Stimulated activated CD4-positive, alpha-beta T cell treated with anti-CD3 and anti-CD28 coated beads, Interleukin-12 subunit alpha, Interleukin-12 subunit beta, amount 100 ng/mL, for 48 hours (primary cell): Measurements from ENCODE around the gene NIT1.

Source experiments
- DNase-seq, 3 donors: peaks; one replicate each; pipeline ENCODE4 v3.0.0-alpha.2; 2020; ENCODE audit warnings: low read depth in 2 of 3, low spot score in 1 of 3

The NIT1 gene

DNA sequence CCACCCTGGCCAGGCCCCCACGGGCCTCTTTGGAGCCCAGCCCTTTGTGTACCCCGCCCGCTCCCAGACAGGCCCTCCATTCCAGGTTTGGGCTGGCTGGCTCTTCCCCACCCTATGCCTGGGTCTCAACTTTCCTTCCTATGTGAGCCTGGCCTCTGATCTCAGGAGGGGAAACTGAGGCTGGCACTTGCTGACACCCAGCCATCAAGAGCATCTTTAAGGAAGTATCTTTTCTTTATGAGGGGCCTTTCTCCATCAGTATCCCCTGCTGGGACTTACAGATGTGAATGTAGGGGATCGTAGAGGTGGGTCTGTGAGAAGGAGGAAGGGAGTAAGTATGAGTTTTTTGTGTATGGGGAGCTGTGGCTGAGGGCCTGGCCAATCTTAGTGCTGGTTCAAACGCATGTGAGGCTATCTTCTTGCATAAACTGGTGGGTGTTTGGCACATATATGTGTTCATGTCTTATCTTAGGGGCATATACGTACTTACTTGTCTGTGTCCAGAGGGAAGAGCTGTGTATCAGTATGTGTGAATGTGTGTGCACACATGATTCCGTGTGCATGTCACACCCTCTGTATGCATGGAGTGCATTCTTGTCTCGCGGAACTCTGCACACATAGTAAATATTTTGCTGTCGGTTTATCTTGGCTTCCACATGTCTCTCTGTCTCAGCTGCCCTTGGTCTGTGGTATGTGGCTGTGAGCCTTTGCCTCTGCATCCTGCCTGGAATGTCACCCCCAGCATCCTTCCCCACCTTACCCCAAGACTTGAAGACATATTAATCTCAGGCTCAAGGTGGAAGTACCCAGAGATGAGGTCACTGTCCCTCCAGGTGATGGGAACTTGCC, 33.9 kb upstream of the NIT1 start:
- no peak for DNase-seq

DNA sequence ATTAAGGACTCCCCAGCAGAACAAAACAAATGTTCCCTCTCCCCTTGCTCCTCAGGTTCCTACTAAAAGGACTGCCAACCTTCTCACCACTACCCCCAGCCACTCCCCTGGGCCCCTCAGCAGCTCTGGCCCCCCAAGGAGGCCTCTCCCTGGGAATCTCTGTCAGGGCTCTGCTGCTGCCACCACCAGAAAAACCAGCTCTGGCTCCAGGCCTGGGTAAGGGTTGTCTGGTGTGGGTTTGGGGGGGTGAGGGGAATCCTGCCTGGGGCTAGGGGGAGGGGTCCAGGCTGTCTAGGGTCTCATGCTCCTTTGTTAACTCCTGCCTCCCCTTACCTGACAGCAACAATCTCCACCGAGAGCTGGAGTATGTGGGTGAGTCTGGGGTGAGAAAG, 33.3 kb upstream of the NIT1 start:
- DNase-seq: no peak

DNA sequence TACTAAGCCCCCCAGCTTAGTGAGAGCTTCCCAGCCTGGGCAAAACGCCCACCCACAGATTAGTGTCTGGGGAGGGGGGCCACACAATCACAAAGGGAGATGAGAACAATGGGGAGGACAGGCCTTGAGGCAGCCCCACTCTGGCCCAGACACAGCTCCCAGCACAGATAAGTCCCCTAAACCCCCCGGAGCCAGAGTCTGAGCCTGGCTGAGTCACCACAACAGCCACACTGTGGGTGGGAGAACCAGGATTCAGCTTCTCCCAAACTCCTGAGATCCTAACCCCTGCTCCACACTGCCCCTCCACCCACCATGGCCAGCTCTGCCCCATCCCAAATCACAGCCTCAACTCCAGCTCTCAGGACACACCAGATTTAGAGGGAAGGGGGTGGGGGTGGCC, 32.7 kb upstream of the NIT1 start:
- no peak for DNase-seq

DNA sequence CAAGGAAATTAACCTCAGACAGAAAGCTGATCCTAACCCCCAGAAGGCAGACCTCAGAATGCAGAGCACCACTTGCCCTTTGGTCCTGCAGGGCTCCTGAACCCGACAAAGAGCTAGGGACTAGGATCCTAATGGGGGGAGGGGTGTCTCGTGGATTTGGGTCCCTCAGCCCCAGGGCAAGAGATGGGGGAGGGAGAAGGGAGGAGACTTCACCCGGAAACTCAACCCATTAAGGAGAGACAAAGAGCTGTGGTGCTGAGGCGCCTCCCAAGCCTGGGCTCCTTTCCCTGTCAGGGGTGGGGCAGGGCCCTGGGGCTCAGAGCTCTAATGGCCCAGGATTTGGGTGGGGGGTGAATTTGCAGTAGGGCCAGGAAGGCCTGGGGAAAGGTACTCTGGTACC, 31.4 kb upstream of the NIT1 start:
- DNase-seq: no peak

DNA sequence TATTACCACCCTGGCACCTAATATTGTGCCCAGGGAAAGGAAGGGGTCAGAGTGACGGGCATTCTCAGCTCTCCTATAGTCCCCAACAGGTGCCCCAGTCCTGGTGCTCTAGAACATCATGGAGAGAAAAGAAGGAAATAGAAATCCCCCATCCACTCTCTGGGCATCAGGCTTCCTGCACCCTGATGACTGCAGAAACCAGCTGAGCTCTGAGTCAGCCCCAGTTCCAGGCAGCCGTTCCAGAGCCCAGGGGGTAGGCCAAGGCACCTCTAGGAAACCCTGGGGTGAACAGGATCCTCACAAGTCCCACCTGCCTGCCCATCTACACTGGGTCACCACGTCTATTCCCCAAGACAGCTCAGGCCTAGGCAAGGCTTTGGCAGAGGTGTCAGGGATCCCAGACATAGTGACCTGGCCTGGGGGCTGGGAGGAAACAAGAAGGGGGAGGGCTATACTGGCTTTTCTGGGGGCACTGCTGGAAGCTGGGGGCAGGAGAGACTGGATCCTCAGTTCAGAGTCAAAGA, 29.3 kb upstream of the NIT1 start:
- DNase-seq: no peak

DNA sequence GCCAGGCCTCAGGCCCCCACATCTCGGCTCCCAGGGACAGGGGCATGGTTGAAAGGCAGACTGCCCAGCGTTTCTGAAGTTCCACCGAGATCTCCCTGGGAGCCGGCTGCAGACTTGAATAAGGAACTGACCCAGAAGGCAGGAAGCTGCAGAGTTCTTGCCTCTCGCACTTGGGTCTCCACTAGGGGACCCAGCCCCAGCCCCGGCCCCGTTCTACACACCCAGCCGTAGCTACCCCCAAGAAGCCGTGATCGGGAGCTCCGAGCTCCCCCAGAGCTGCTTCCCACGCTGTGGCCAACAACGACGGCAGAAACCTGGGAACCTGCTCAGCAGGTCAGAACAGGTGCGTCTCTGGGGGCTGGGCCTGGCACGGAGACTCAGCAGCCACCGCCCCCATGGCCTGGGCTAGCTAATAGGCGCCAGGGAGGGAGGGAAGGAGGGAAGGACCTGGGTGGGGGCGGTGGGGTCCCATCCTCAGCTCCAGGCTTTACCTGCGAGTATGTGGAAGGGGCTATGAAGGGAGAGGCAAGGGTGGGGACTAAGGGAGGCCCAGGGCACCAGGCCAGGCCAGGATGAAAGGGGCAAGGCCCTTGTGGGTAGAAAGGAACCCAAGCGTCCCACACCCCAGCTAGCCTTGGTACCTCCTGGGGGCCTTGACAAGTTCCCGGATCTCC, 28.5 kb upstream of the NIT1 start, which contains the start of gene NECTIN4:
TSS of gene NECTIN4 (minus strand) at position 308 of the 674 bp plus-strand sequence. CDS start at position 46, 262 bp downstream.
- no peak for DNase-seq

DNA sequence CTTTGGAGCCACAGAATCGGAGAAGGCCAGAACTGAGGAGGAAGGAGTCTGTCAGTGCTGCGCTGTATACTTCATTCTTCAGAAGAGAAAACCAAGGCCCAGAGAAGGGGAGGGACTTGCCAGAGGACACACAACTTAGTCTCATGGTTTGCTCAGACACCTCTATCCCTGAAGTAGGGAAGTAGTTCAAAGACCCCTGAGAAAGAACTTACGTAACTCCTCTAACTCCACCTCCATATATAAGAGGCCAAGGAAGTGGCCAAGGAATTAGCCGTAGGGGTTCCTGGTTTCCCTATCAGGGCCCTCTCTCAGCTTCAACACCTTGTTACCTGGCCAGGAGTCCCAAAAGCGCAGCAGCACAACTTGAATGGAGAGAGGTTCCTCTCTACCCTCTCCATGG, 28.0 kb upstream of the NIT1 start:
- DNase-seq: no peak

DNA sequence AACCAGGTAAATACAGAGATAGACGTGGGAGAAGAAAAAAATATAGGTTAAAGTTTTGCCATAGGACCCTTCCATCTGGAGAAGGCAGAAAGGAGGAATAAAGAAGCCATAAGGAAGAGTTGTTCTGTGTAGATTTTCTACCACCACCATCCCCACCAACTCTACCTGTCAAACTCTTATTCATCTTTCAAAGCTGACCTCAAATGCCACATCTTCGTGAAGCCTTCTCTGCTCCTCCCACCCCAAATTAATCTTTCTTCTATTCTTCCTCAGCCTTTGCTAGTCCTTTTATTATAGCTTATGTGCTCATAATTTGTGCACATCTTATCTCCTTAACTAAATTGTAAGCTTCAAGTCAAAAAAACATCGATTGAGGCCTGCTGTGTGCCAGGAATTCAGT, 27.3 kb upstream of the NIT1 start:
- no peak for DNase-seq

DNA sequence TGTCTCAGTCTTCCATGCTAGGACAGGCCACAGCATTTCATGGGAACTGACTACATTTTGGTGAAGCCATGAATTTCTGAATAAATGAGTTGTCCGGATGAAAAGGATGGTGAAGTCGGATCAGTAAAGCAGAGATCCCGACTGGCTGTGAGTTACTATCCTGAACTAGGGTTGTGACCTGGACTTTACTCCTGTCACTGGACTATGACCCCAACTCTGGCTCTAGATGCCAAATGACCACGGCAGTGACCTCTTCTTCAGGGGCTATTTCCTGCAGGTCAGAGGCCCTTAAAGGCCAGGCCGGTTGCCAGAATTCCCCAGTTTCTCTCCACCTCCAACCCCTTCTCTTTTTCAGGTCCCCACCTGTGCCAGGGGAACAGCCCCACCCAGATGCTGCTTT, 26.8 kb upstream of the NIT1 start:
- DNase-seq: no peak

DNA sequence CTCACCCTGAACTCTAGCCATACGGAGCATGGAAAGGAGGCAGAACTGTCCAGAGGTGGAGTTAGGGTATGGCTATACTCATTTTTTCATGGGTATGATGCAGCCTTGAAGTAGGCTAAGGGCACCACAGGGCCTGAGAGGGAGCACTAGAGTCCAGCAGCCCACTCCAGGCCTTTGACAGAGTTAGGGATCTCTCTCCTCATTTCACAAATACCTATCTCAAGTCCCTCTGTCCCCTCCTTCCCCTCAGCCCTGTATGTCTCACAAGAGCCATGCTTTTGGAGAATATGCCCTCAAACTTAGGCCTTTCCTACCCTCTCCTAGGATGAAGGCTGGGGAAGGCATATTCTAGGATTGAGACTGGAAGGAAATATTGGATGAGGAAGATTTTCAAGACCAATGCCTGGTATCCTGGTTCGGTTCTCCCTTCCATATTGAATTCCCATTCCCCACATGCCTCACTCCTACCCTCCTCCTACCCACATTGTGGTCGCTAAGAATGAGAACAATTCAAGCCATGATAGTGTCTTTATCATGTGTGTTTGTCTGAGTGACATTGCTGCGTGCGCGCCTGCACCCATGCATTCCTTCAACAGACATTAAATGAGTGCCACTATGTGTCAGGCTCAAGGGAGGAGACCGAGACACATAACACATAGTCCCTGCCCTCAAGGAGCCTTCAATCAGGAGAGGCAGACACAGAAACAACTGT, 26.0 kb upstream of the NIT1 start:
- DNase-seq: no peak

DNA sequence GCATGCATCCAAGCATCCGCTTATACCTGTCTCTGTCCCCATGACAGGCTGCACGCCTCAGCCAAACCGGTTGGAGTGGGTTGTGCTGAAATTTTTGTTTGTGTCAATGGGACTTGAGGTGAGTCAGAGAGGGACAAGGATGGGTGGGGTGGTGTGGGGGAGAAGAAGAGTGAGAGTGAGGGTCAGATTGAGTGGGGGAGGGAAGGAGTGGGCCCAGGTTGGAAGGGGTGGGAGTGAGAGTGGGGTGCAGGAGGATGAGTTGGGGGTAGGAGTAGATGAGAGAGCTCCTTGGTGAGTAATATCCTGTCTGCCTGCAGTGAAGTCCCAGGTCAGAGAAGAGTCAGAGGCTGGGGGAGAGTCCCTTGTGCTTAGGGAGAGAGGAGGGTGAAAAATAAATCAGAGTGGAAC, 25.3 kb upstream of the NIT1 start:
- DNase-seq: peak in 1 of 3 donors; percentile 40

DNA sequence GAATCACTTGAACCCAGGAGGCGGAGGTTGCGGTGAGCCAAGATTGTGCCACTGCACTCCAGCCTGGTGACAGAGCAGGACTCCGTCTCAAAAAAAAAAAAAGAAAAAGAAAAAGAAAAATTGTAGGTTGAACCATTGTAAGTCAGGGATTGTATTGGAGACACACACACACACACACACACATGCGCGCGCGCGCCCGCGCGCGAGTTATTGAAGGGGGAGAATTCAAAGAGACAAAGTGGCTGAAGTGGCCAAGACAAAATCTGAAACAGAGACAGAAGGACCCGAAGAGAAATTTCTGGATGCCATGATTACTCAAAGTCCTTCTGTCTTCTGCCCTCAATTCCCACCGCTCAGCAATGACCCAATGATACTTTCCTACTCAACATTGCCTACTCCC, 23.4 kb upstream of the NIT1 start:
- DNase-seq: no peak

DNA sequence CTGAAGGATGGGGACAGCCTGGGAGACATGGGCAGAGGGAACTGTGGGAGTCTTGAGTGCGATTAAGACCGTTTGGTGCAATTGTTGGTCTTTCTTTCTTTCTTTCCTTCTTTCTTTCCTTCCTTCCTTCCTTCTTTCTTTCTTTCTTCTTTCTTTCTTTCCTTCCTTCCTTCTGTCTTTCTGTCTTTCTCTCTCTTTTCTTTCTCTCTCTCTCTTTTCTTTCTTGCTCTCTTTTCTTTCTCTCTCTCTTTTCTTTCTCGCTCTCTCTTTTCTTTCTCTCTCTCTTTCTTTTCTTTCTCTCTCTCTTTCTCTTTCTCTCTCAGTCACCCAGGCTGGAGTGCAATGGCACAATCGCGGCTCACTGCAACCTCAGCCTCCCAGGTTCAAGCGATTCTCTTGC, 22.7 kb upstream of the NIT1 start:
- DNase-seq: no peak

DNA sequence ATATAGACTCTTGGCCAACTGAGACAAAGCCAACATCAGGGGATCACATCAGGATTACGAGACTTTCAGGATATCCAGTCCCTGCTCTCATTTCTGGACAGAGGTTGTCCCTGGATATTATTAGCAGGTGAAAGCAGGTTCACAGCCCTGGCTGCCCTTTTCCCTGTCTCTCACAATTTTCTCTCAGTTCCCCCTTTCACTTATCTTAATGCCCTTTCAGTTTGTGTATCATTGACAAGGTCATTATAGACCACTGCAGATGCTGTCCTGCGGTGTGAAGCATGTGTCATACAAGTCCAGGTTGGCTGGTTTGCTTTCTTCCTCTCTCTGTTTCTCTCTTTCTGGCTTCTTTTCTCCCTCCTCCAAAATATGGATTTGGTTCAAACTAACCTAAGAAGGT, 21.9 kb upstream of the NIT1 start:
- no peak for DNase-seq

DNA sequence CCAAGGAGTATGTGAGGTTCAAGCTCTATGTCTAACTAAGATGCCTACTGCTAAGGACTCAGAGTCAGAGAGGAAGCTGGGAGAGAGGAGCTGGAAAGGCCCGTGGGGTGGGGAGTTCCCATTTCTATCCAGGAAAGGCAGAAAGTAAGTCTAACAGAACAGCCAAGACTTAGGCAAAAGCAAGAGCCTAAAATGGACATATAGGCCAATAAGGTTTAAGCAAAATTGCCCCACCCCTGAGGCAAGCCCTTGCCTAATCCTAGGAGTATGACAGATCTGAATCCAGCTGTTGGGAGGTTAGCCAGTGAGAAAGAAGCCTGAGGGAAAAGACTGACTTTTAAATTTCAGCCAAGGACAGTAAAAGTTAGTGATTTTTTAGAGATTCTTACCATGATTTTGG, 21.4 kb upstream of the NIT1 start:
- DNase-seq: no peak

DNA sequence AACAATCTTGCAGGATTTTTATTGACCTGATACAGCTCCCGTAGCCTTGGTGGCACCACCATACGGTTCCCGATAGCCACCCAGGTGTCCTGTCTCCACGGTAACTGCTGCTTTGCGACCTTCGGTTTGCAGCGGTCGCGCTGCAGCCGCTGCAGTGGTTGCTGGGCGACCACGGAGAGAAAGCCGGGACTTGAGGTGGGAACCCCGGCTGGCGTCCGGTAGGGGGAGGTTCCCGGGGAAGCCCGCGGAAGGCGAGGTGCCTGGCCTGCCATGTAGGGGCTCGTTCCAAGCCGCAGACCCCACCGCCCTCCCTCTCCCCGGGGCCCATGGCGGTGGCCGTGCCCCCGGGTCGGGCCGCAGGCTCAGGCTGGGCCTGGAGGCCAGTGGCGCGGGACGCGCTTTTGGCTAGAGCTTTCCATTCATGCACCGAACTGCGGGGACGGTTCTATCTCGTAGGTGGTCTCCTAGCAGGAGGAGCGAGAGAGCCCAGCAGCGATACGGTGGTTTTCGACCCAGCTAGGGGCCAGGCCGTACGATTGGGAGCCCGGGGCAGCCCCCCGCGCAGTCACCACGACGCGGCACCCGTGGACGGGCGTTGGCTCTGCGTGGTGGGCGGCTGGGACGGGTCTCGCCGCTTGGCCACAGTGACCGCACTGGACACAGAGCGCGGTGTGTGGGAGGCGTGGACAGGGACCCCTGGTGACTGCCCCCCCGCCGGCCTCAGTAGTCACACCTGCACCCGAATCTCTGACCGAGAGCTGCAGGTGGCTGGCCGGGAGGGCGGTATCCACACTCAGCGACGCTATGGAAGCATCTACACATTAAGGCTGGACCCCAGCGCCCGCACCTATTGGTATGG, 19.5 kb upstream of the NIT1 start, which contains the start of gene KLHDC9:
TSS of gene KLHDC9 (plus strand) at position 152 of the 859 bp plus-strand sequence. CDS start at position 327, 175 bp downstream.
- peak; percentile 49 to 60 (median 55) for DNase-seq

DNA sequence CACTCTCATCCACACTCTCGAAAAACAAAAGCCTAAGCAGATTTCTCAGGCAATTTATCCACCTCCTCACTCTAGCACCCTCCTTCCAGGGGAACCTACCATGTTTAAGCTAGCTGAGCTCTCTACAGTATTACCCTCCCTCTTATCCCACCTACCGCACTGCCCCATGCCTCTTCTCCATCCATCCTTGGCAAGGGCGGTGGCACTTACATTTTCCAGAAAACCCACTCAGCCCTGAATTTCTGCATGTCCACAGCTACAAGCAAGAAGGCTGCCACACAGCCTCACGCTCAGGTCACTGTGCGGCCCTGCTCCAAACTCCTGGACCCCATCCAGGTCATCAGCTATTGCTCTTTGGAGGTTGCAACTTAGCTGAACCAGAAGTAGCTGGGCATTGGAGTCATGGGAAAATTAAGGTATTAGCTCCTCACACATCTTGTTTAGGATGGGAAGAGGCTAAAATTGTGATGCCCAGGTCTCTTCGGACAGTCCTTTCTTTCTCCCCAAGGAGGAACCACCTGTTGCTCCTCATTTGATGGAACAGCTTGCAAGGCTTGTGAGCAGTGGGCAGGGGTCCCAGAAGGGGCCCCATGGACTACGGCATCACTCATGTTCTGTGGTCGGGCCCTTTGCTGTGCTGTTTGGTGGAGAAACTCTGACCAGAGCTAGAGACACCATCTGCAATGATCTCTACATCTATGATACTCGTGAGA, 18.7 kb upstream of the NIT1 start:
- no peak for DNase-seq

DNA sequence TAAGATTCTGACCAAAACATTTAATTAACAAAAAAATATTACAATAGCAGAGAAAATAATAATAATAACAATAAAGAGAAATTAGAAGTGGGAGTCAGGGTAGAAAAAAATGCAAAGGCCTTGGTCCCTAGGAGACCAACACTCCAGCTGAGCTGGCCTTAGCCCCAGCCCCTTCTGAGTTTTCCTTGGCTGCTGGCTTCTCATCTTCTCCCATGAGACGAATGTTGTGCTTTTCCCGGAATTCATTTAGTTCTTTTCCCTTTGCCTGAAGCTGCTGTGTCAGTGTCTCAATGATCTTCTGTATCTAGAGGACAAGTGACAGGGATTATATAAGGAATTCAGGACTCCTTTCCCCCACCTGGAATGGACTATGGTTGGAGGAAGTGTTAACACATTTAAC, 17.3 kb upstream of the NIT1 start:
- no peak for DNase-seq

DNA sequence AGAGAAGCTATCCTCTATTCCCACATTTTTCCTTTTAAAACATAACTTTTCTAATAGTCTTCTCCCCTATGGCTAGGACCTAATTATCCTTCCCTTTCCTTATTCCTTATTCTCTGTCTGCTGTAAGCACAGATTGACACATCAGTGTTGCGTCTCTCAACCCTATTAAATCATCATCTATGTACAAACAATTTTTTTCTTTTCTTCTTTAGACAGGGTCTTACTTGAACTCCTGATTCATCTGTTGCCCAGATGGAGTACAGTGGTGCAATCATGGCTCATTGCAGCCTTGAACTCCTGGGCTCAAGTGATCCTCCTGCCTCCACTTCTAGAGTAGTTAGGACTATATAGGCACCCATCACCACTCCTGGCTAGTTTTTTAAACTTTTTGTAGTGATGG, 11.5 kb upstream of the NIT1 start:
- no peak for DNase-seq

DNA sequence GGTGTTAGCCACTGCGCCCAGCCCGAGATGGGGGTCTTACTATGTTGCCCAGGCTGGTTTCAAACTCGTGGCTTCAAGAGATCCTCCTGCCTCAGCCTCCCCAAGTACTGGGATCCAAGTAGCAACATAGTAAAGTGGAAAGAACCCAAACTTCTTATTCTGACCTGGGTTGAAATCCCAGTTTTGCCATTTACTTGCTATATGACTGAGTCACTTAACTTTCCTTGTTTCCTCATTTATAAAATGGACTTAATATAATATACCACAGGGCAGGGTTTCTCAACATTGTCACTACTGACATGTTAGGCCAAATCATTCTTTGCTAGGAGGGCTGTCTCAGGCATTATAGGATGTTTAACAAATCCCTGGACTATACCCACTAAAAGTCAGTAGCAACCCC, 6.8 kb upstream of the NIT1 start:
- DNase-seq: no peak
